OCI-M1 (cell line): ENCODE data around the gene CDH13.

Experiments used
- DNase-seq: peaks from one replicate; lab custom pipeline; 2025; lab: John Stamatoyannopoulos, UW

Gene CDH13

GRCh38 chr16:82954224-82954929 lies 327.6 kb downstream of the CDH13 start:
- no peak for DNase-seq

DNA sequence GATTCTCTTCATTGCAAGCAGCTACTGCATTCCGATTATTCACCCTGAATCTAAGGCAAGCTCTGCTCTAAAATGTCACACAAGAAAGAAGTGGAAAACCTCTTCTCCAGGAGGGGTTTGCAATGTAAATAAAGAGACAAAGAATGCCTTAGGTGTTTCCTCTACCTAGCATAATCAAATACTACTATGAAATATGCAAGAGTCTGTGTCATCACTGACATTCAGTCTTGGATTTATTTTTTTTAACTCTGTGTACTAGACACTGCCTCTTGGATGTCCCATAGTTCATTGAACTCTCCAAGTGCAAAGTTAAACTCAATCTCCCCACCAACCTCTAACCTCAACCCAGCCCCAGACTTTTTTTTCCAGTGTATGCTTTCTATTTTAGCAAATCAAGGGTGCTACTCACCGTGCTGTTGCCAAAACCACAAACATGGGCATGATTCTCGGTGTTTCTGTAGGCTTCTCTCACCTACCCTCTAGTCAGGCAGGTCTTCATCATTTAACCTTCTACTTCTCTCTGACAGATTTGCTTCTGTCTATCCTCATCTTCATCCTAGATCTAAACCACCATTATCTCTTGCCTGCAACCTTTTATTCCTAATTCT lies 329.1 kb downstream of the CDH13 start:
- no peak for DNase-seq

DNA sequence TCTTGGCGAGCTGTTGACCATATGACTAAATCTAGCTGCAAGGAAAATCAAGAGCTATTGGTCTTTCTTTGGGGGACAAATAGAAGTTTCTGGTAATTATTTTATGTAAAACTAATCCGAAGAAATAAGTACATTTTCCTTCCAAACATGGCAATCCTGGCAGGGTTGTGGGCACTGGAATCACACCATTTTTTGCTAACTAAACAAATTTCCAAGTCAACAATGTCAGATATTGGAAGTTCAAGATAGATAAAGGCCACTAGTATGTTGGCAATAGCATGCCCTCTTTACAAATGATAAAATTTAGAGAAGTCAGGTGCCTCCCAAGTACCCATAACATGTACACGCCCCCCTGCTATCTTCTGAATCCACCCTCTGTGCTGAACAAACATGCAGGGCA lies 330.4 kb downstream of the CDH13 start:
- DNase-seq, result no peak

DNA sequence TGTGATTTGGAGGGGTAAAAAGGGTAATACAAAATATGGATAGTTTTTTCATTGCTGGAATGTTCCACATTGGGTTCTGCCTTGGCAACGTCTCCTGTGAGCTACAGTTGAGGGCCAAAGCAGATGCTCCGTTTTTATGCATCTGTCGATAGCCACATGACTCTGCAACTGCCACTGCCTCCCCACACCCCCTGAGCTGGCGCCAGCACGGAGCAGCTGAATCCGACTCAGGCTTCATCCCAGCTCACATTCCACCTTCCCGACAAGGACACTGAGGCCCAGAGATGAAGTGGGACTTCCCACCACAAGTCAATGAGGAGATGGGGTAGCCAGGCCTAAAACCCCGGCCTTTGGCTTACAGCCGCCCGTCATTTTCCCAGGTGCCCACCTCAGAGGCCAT lies 334.1 kb downstream of the CDH13 start:
- no peak for DNase-seq

DNA sequence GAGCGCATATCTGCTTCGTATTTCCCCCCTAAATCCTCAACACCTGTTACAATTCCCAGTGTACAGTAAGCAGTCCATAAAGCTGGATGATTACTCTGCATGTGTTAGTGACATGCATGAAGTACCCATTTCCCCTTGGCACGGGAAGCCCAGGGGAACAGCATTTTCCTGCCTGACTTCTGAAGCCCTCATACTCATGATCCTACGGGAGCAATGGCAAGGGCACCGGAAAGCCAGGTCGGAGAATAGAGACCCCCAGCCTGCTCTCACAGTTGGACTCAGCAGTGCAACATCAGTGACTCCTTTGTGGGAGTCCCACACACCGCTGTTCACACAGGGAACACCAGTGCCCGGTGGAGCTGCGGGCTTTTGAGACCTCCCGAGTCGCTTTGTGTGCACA lies 336.9 kb downstream of the CDH13 start:
- DNase-seq, result no peak

- DNase-seq, result no peak
Measured at GRCh38 chr16:82965808-82966207, 339.0 kb downstream of the CDH13 start.

GRCh38 chr16:82967424-82967823 lies 340.7 kb downstream of the CDH13 start:
- DNase-seq, result no peak

DNA sequence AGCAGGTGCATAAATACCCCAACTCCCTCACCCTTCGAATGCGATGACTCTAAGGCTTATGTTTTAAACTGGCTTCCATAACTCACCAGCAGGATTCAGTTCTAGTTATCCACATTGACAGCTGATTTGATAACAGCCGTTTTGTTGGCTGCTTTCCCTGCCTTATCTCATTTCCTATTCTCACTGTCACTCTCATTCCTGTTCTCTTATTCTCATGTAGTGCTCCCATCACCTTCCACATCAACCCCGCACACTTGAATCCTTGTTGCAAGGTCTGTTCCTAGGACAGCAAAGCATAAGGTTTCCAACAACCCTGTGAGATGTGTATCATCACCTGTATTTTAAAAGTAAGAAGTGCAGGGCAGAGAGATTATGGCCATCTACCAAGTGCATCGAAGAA lies 344.4 kb downstream of the CDH13 start:
- no peak for DNase-seq

GRCh38 chr16:82972331-82972919 lies 345.7 kb downstream of the CDH13 start:
- no peak for DNase-seq

GRCh38 chr16:82979406-82980111 lies 352.8 kb downstream of the CDH13 start:
- DNase-seq, result no peak

DNA sequence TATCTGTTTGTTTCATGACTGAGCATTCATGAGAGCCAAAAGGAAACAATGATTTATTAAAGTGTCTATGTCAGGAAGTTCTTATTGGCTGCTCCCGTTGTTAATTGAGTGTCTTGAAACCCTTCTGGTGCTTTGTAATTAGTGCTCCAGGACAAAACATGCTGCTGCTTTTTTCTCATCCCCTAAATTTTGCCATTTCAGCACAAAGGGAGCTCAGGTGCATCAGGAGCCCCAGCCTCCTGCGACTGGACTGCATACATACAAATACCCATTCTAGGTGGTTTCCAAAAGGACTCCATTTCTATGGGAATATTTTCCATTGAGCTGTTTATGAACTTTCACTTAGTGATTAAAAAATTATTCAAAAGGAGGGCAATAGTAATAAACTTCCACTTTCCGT lies 354.0 kb downstream of the CDH13 start:
- DNase-seq, result no peak

DNA sequence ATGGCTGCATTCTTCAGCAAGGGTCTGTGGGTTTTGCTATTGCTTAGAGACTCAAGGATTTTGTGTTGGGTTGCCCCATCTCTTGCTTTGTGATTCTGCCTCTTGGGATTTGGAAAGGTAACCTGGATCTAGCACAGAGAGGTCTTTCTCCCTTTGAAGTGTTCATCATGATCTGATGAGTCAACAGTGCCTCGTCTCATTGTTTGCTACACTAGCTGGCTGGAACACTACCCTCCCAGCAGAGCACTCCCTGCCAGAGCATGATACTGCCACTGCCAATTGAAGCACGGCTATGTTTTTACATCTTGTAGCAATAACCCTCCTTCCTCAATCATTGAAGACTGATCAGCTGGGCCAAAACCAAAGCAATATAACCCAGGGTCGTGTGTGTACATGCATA lies 361.0 kb downstream of the CDH13 start:
- no peak for DNase-seq

GRCh38 chr16:82990155-82990554 lies 363.4 kb downstream of the CDH13 start:
- no peak for DNase-seq

DNA sequence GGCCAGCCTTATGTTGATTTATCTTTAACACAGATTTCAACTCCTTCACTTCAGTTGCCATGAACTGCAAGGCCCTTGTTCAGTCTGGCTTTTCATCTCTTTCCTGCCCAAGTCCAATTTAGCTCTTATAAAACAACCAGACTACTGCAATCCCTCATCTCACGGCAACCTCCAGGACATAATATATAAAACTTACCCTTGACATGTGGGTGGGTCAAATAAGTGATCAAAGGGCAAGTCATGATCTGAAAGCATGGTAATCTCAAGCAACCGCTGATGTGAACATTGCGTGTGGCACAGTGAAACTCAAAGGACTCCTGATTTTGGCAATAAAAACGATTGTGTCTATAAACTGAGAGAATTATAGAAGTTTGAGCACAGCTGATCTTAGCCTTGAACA lies 364.6 kb downstream of the CDH13 start:
- no peak for DNase-seq

DNA sequence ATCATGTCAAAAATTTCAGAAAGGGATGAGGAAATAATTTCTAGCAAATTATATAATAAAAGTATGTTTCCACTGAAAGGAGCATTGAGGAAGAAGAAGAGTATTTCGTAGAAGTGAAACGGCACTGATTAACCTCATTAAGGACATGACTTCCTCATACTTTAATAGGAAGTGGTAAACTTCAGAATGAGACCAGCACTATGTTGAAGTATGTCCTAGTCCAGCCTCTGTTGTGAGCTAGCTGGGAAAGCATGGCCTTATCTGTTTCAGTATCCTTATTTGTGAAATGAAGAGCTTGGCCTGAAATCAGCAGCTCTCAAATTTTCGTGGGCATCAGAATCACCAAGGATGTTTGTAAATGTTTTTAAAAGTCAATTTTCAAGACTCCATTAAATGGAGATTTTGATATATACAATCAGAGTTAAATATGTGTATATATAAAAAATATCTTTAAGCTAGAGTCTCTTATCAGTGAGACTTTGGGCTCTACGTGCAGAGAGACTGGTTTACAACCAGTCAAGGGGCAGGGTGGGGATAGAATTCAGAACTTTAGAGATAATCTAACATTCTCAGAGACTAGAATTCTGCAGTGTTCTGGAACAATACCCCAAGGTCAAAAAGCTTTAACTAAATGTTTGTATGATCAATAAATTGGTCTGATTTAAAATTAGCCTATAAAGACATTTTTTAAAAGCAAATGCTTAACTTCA lies 365.4 kb downstream of the CDH13 start:
- DNase-seq, result no peak

DNA sequence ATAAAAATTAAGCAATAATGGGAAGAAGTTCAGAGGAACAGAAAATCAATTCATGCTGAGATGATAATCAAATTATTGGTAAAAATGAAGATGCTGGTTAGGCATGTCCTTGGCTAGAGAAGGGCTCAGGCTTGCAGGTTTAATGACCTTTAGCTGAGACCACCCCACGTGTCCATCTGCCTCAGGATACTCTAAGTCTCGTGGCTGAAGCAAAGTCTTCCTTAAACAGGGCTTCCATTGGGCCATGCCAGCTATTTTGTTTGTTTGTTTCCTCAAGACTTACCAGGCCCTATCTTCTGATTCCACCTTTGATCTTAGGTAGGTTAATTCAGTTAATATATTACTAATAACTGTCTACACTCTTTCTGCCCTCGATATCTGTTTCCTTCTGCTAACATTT lies 366.0 kb downstream of the CDH13 start:
- DNase-seq, result no peak

DNA sequence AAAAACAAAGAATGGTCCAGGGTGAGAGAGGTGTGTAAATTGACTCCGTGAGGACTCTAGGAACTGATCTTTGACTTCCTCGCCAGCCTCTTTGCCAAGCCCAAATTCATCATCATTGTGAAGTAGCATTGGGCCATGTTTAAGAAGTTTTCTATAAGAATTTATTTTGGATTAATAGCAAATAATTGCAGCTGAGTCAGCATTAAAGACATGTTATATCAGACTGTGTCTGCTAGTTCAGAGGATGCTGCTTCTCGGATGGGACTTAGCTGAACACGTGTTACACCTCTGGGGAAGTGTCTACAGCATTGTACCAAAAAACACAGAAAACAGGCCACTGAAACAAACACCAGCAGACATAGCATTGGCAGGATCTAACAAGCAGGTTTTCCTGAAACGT lies 366.6 kb downstream of the CDH13 start:
- DNase-seq, result no peak

DNA sequence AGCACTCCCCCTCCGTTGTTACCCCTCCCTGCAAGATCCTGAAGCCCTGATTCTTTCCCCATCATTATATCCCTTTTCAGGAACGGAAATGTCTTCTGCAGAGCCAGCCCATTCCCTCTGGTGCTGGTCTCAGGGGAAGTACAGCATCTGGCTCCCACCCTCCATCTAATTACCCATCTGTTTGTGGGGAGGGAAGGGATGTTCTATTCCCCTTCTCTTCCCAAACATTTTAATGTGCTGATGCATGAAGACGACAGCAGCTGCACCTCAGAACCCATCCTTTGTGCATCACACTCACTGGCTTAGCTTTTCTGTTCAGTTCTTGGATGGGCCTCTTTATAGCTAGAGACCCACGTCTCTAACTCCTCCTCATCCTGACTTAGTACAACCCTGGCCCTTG lies 367.2 kb downstream of the CDH13 start:
- DNase-seq, result no peak

DNA sequence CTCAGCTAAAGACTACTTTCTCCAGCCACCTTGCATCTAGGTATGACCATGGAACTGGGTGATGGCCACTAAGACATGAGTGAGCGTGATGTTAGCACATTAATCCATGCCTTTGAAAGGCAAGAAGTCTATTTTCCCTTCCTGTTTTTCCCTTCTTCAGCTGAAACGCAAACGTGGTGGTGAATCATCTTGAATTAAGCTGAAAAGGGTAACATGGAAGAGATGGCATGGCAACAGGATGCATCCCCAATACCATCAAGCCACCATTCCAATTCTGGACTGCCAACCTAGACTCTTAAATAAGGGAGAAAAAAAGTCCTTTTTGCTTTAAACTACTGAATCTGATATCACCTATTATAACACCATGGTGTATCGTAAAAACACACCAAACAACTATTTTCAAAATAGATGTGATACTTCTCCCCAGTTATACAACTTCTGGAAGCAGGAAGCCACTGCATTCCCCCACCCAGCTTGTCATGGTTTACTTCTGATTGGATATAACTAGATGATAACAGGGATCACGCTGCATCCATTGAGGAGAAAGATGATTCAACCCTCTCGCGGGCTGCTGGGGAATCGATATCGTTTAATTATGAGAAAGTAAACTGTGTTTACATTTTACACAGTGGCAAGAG lies 368.6 kb downstream of the CDH13 start:
- DNase-seq, result no peak

DNA sequence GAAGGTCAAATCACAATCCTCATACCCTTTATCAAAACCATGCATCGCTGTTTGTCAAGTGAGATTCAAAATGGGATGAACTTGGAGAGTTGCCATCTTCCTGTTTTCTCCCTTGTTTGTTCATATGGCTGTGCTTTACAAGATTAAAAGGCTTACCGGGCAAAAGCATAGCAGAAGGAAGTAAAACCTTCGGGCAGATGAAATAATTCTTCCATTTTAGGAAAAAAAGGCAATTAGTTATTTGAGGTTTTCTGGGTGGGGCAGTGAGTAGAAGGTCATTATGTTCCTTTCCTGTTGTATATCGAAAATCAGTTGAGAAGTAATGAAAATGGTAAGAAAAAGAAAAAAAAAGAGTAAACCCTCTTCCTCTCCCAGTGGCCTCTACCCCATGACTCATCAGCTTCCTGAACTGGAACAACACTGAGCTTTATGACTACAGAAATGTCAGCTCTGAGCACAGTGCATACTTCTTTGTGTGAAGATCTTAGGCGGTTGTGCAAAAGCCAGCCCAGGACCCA lies 369.2 kb downstream of the CDH13 start:
- DNase-seq, result peak; percentile 20

DNA sequence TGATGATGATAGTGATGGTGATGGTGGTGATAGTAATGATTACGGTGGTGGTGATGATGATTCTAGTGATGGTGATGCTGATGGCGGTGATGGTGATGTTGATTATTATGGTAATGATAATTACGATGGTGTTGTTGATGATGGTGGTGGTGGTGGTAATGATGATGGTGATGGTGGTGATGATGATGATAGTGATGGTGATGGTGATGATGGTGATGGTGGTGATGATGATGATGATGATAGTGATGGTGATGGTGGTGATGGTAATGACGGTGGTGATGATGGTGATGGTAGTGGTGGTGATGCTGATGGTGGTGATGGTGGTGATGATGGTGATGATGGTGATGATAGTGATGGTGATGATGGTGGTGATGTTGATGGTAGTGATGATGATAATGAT lies 370.0 kb downstream of the CDH13 start:
- DNase-seq, result no peak

- DNase-seq, result no peak
Measured at GRCh38 chr16:82999711-83000110, 372.9 kb downstream of the CDH13 start.
